HepG2 (cell line): Measurements from ENCODE around the gene TAC3. TPM values are rescaled to one million over a fixed set of nuclear protein-coding genes. Genes with fewer than 3 reads are reported as not detected.

ENCODE experiments used
- EED ChIP-seq: sonication (generic); formaldehyde crosslinking; IDR thresholded peaks from 2 replicates; pipeline ENCODE4 v1.5.0; 2020; ENCODE audit warnings: mild to moderate bottlenecking, missing genetic modification reagents
- FOXK2 ChIP-seq: fragments of 450-650 bp; IDR thresholded peaks from 2 replicates; pipeline ENCODE4 v1.6.1; 2016
- IRX3 ChIP-seq: sonication (generic); formaldehyde crosslinking; IDR thresholded peaks from 2 replicates; pipeline ENCODE4 v1.8.1; 2023; ENCODE audit warnings: mild to moderate bottlenecking, low read depth, missing genetic modification reagents, borderline replicate concordance
- KLF12 ChIP-seq: sonication (generic); formaldehyde crosslinking; IDR thresholded peaks from 2 replicates; pipeline ENCODE4 v1.4.0; 2020; ENCODE audit warnings: missing genetic modification reagents, borderline replicate concordance
- KMT2A ChIP-seq: sonication (generic); formaldehyde crosslinking; IDR thresholded peaks from 2 replicates; pipeline ENCODE4 v1.4.0; 2020; ENCODE audit warnings: missing genetic modification reagents
- MTF1 ChIP-seq: sonication (generic); formaldehyde crosslinking; IDR thresholded peaks from 2 replicates; pipeline ENCODE4 v1.5.0; 2020; ENCODE audit warnings: missing genetic modification reagents
- NR3C1 ChIP-seq: sonication (generic); formaldehyde crosslinking; IDR thresholded peaks from 2 replicates; pipeline ENCODE4 v1.4.0; 2020; ENCODE audit warnings: missing genetic modification reagents
- PPARG ChIP-seq: conservative IDR thresholded peaks from 2 replicates; pipeline ENCODE4 v1.6.1; 2016; ENCODE audit warnings: missing biosample characterization, missing genetic modification reagents
- RFX1 ChIP-seq: fragments of 450-650 bp; IDR thresholded peaks from 2 replicates; pipeline ENCODE4 v1.6.1; 2017
- SIX4 ChIP-seq: sonication (generic); formaldehyde crosslinking; IDR thresholded peaks from 2 replicates; pipeline ENCODE4 v1.4.0; 2020; ENCODE audit warnings: missing genetic modification reagents
- SRSF4 ChIP-seq: fragments of 200-400 bp; formaldehyde crosslinking; IDR thresholded peaks from one replicate; pipeline ENCODE4 v1.6.1; 2018; ENCODE audit warnings: mild to moderate bottlenecking, low read depth, low read length, moderate library complexity; ENCODE audit not compliant: poor library complexity, severe bottlenecking
- THRA ChIP-seq: sonication (generic); formaldehyde crosslinking; IDR thresholded peaks from 2 replicates; pipeline ENCODE4 v1.4.0; 2020; ENCODE audit warnings: missing genetic modification reagents, borderline replicate concordance
- TRIM22 ChIP-seq: fragments of 450-650 bp; IDR thresholded peaks from 2 replicates; pipeline ENCODE4 v1.6.1; 2017
- YEATS4 ChIP-seq: sonication (generic); formaldehyde crosslinking; IDR thresholded peaks from 2 replicates; pipeline ENCODE4 v1.4.0; 2020; ENCODE audit warnings: missing genetic modification reagents, borderline replicate concordance
- ZNF160 ChIP-seq: sonication (generic); formaldehyde crosslinking; IDR thresholded peaks from 2 replicates; pipeline ENCODE4 v1.8.0; 2022; ENCODE audit warnings: mild to moderate bottlenecking, inconsistent platforms, missing genetic modification reagents
- ZNF24 ChIP-seq: fragments of 450-650 bp; IDR thresholded peaks from 2 replicates; pipeline ENCODE4 v1.6.1; 2017; ENCODE audit warnings: antibody characterized with exemption, mild to moderate bottlenecking
- ZNF260 ChIP-seq: sonication (generic); formaldehyde crosslinking; IDR thresholded peaks from 2 replicates; pipeline ENCODE4 v1.4.0; 2020; ENCODE audit warnings: missing genetic modification reagents, low read depth, mild to moderate bottlenecking, borderline replicate concordance
- ZNF333 ChIP-seq: sonication (generic); formaldehyde crosslinking; IDR thresholded peaks from 2 replicates; pipeline ENCODE4 v1.4.0; 2020; ENCODE audit warnings: mild to moderate bottlenecking, missing genetic modification reagents, borderline replicate concordance
- ZNF432 ChIP-seq: sonication (generic); formaldehyde crosslinking; IDR thresholded peaks from 2 replicates; pipeline ENCODE4 v1.5.0; 2020; ENCODE audit warnings: missing genetic modification reagents, mild to moderate bottlenecking, borderline replicate concordance
- ZNF737 ChIP-seq: sonication (generic); formaldehyde crosslinking; IDR thresholded peaks from 2 replicates; pipeline ENCODE4 v1.5.0; 2020; ENCODE audit warnings: missing genetic modification reagents, mild to moderate bottlenecking, borderline replicate concordance
- ZSCAN25 ChIP-seq: sonication (generic); formaldehyde crosslinking; IDR thresholded peaks from 2 replicates; pipeline ENCODE4 v1.8.0; 2022; ENCODE audit warnings: mild to moderate bottlenecking, missing genetic modification reagents
- polyA plus RNA-seq, 8 experiments: library from polyadenylated mRNA; depleted of rRNA in 3 of 8; stranded (reverse) in 7 of 8; unstranded in 1 of 8; fragments of >200 nt; fragmentation: Illumina TruSeq in 4 of 8; extraction: Trizol in 4 of 8; gene quantifications; 2 replicates each; pipeline versions ENCODE4 v1.2.1 to v1.2.3, GENCODE V29; 2011 to 2016; ENCODE audit warnings: low read depth in 4 of 8, missing spikeins in 1 of 8, mixed read lengths in 1 of 8; ENCODE audit not compliant: insufficient read depth in 1 of 8
- total RNA-seq, 5 experiments: library from RNA; depleted of rRNA; stranded (reverse); fragments of >200 nt; fragmentation: Illumina TruSeq; extraction: Trizol; gene quantifications; 2 replicates each; pipeline ENCODE4 v1.2.3, GENCODE V29; 2016; ENCODE audit warnings: low read depth in 1 of 5
- TF ChIP-seq, protein P1 (sequence below): sonication (generic); formaldehyde crosslinking; IDR thresholded peaks from 2 replicates; pipeline ENCODE4 v1.4.0; 2020; ENCODE audit warnings: mild to moderate bottlenecking, missing genetic modification reagents
- TF ChIP-seq, protein P2 (sequence below): sonication (generic); formaldehyde crosslinking; IDR thresholded peaks from 2 replicates; pipeline ENCODE4 v1.4.0; 2020; ENCODE audit warnings: mild to moderate bottlenecking, missing genetic modification reagents

TAC3 gene
- total and polyA plus RNA-seq, 2 of the 13 experiments (the other 11 are each of a cell fraction or from before 2014, with no cell fraction given) = 0.13 to 0.15 TPM

DNA sequence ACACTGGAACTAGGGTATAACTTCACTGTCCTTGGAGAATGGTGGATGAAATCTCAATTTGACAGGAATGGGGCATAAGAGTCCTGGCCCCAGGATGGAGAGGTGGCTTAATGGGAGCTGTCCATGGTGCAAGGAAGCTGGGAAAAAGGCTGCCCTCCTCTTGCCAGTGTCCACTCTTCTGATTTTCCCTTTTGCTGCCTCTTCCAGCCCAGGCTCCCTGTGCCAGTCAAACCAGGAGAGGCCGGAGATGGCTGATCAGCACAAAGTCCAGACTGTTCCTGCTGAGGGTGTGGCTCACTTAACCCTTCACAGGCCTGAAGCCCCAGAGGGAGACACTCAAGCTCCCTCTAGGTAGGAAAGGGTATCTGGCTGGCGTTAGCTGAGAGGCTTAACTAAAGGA lies 33.6 kb upstream of the TAC3 start, which contains the start of gene MYO1A (continued):
- TF ChIP-seq, protein P1, sequence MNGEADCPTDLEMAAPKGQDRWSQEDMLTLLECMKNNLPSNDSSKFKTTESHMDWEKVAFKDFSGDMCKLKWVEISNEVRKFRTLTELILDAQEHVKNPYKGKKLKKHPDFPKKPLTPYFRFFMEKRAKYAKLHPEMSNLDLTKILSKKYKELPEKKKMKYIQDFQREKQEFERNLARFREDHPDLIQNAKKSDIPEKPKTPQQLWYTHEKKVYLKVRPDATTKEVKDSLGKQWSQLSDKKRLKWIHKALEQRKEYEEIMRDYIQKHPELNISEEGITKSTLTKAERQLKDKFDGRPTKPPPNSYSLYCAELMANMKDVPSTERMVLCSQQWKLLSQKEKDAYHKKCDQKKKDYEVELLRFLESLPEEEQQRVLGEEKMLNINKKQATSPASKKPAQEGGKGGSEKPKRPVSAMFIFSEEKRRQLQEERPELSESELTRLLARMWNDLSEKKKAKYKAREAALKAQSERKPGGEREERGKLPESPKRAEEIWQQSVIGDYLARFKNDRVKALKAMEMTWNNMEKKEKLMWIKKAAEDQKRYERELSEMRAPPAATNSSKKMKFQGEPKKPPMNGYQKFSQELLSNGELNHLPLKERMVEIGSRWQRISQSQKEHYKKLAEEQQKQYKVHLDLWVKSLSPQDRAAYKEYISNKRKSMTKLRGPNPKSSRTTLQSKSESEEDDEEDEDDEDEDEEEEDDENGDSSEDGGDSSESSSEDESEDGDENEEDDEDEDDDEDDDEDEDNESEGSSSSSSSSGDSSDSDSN = no peak
- TF ChIP-seq MTF1 (CRISPR knock-in tag) = no peak
- TF ChIP-seq EED (CRISPR knock-in tag) = no peak
- TF ChIP-seq SIX4 (CRISPR knock-in tag) = 0 out of 2 replicates have a peak, but pooled peaks have one; percentile 25
- TF ChIP-seq ZNF432 = no peak
- no peak for TF ChIP-seq ZNF24
- peak; percentile 33; the same call in 1 of the 2 replicates for TF ChIP-seq YEATS4 (CRISPR knock-in tag)
- TF ChIP-seq, protein P2, sequence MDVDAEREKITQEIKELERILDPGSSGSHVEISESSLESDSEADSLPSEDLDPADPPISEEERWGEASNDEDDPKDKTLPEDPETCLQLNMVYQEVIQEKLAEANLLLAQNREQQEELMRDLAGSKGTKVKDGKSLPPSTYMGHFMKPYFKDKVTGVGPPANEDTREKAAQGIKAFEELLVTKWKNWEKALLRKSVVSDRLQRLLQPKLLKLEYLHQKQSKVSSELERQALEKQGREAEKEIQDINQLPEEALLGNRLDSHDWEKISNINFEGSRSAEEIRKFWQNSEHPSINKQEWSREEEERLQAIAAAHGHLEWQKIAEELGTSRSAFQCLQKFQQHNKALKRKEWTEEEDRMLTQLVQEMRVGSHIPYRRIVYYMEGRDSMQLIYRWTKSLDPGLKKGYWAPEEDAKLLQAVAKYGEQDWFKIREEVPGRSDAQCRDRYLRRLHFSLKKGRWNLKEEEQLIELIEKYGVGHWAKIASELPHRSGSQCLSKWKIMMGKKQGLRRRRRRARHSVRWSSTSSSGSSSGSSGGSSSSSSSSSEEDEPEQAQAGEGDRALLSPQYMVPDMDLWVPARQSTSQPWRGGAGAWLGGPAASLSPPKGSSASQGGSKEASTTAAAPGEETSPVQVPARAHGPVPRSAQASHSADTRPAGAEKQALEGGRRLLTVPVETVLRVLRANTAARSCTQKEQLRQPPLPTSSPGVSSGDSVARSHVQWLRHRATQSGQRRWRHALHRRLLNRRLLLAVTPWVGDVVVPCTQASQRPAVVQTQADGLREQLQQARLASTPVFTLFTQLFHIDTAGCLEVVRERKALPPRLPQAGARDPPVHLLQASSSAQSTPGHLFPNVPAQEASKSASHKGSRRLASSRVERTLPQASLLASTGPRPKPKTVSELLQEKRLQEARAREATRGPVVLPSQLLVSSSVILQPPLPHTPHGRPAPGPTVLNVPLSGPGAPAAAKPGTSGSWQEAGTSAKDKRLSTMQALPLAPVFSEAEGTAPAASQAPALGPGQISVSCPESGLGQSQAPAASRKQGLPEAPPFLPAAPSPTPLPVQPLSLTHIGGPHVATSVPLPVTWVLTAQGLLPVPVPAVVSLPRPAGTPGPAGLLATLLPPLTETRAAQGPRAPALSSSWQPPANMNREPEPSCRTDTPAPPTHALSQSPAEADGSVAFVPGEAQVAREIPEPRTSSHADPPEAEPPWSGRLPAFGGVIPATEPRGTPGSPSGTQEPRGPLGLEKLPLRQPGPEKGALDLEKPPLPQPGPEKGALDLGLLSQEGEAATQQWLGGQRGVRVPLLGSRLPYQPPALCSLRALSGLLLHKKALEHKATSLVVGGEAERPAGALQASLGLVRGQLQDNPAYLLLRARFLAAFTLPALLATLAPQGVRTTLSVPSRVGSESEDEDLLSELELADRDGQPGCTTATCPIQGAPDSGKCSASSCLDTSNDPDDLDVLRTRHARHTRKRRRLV = no peak
- TF ChIP-seq NR3C1 = no peak
- TF ChIP-seq ZNF160 = no peak
- no peak for TF ChIP-seq PPARG (CRISPR knock-in tag)
- no peak for TF ChIP-seq ZNF260 (CRISPR knock-in tag)
- TF ChIP-seq ZSCAN25 = no peak
- TF ChIP-seq RFX1 = no peak
- TF ChIP-seq KLF12 (CRISPR knock-in tag) = peak; percentile 81; the same call in 1 of the 2 replicates
- TF ChIP-seq FOXK2 = no peak
- no peak for TF ChIP-seq KMT2A (CRISPR knock-in tag)
- TF ChIP-seq SRSF4 = no peak
- 0 out of 2 replicates have a peak, but pooled peaks have one; percentile 25 for TF ChIP-seq THRA (CRISPR knock-in tag)
- no peak for TF ChIP-seq ZNF737 (CRISPR knock-in tag)
- TF ChIP-seq ZNF333 (CRISPR knock-in tag) = no peak
- no peak for TF ChIP-seq TRIM22
- no peak for TF ChIP-seq IRX3 (CRISPR knock-in tag)
